GM19238 (cell line): ENCODE measurements around the gene IRS2.

Experiments
- DNase-seq: peaks from one replicate; pipeline ENCODE4 v3.0.0; 2011; ENCODE audit warnings: low spot score; ENCODE audit not compliant: insufficient read length

IRS2 gene

GRCh38 chr13:109756778-109757177 is 29.6 kb downstream of the IRS2 start:
- no peak for DNase-seq

DNA sequence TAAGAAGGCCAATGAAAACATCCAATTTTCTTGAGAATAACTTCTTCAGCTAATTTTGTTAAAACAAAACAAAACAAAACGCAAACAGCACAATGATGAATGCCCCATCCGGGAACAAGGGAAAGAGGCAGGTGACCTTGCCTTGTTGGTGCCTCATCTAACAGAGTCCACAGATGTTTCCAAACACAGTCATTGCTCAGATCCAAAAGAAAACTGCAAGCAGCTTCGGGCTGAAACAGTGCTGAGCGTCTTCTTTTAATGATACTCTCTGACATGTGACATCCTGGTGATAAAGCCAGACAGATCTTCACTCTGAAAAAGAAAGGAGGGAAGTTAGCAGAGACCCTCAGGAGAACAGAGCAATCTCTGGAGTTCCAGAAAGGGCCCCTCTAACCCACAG is 30.4 kb downstream of the IRS2 start:
- DNase-seq: no peak

DNA sequence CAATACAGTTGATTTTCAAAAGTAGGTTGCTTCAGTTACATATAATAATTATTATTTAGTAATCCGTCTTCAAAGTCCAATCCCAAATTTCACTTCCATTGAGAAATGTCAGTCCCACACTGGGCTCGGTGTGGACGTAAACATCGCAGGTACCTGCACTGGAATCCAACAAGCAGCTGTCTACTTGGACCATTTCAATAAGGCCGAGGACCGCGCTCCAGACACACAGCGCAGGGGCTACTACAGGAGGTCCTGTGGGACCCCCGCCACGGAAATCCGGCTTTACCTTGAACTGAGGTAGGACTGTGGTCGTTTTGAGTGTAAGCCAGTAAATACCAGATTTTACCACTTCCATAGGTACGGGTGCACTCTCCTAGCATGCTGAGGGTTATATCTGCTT is 30.8 kb downstream of the IRS2 start:
- no peak for DNase-seq

DNA sequence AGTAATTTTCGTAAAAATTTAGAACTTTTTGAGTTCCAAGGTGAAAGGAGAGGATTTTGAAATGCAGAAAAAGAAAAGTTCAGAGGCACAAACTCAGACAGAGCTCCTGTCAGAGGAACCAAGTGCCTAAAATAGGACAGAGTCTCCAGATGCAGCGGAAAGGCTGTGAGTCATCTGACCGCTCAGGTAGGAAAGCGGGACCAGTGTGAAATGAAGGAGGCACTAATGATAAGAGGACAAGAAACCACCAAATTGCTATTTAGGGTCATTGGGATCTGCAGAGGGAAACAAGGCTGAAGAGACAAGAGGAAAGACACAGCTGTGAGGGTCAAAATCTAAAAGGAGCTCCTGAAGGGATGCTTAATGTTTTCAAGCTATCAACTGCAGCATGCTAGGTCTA is 34.9 kb downstream of the IRS2 start:
- DNase-seq: no peak

DNA sequence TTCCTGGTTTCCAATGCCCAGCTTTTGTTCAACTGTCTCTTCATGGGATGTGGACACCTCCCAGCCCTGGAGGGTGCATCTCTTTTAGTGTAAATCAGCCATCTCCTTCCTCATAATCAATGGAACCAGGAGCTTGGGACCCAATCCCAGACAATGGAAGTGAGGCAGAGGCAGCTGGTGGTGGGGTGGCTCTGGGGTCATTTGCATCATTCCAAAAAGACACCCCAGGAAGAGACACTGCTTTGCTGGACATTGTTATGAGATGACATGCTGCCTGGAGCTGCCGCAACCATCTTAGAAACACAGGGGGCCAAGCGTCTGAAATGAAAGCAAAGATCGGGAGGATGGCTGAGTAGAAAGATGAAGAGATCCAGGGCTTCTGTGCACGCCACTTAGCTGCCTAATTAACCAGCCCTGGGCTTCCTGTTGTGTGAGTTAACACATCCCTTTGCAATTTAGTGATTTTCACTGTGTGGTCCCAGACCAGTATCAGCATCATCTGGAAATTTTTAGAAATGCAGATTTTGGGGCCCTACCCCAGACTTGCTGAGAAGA is 36.1 kb downstream of the IRS2 start:
- DNase-seq: no peak

GRCh38 chr13:109749365-109749764 is 37.0 kb downstream of the IRS2 start:
- DNase-seq: no peak

GRCh38 chr13:109748677-109749076 is 37.7 kb downstream of the IRS2 start:
- no peak for DNase-seq

GRCh38 chr13:109747524-109747923 is 38.9 kb downstream of the IRS2 start:
- DNase-seq: no peak

GRCh38 chr13:109746364-109746763 is 40.0 kb downstream of the IRS2 start:
- DNase-seq: no peak

DNA sequence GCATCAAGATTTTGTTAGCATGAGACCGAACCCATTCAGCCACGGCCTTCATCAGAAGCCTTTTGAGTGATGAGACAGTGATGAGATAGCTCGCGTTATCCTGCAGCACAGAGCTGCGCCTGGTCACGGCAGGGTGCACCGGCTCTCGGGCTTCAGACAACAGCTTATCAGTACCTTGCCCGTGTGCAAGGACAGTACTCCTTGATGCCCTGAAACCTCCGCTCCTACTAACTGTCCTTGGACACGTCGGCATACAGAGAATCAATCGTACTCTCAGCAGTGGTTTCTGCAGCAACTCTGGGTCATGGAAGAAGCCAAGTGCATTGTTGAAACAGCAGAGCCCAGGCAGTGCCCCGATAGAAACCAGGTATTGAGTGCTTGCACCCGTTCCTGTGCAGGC is 40.7 kb downstream of the IRS2 start:
- DNase-seq: no peak

- DNase-seq: no peak
Observed at GRCh38 chr13:109745060-109745459, 41.3 kb downstream of the IRS2 start.

DNA sequence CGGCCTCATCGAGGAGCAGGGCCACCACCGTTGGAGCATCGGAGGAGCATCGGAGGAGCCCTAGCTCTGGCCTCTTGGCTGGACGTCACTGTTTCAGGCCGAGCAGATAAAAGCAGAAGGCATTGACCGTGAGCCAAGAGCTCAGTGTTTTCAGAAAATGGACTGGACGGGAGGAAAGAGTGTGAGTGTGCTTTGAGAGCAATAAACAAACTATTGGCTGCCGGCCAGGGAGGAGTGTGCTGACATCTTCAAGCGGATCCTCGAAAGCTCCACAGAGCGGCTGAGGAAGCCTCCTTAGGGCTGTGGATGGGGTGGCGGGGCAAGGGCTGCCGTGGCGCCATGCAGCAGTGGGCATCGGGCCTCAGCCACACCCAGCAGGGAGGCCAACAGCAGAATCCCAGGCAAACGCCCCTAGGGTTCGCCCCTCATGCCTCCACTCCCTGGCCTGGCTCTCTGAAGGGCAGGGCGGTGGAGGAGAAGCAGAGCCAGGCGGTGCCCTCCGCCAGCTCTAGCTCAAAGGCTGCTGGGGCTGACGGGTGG is 41.8 kb downstream of the IRS2 start:
- no peak for DNase-seq

- DNase-seq: no peak
Observed at GRCh38 chr13:109743706-109744453, 42.5 kb downstream of the IRS2 start.

GRCh38 chr13:109741966-109742365 is 44.4 kb downstream of the IRS2 start:
- DNase-seq: no peak

DNA sequence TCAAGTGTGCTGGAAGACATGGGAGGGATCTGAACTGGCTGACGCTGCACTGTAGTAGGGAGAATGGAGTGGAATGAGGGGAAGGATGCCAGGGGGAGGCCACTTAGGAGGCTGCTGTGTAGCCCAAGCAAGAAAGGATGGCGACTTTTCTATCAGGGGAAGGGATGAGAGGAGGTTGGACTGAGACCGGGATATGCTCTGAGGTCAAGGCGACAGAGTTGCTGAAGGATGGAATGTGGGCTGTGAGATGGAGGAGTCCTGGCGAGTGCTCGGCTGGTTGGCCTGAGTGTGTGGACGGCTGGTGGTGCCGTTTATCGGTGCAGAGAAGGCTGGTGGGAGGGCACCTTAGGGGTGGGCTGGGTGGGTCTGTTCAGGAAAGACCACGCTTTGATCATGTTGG is 45.7 kb downstream of the IRS2 start:
- DNase-seq: no peak

DNA sequence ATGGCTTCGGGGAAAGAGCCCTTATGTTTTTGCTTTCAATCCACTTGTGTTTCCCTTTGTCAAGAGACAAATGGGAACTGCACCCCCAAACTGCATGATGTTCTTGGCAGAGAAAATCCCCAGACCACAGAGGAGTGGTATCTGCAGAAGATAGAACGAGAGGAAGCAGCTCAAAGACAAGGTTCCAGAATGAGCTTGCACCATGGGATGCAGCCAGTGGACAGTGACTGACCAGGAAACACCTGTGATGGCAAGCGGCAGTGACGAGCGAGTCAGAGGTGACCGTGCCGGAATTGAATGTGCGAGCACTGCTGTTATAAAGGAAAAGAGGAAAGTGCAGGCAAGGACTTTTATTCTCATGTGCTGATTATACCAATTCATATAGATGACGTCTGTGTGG is 46.3 kb downstream of the IRS2 start:
- DNase-seq: no peak

DNA sequence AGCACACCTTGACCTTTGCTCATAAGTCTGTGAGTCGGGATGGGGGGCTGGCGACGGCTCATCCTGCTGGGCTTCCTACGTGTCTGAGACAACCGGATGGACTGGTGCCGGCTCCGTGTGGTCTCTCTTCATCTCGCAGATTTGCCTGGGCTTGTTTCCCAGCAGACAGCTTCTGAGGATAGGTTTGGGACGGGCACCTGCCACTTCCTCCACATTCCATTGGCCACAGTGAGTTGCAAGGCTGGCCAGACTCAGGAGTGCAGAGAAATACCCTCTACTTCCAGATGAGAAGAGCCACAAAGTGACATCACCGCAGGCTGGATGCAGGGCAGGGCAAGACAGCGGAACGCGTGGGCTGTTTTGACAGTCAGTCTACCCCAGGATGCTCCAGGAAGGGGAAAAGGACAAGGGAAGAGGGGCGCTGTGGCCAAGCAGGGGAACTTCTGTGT is 48.1 kb downstream of the IRS2 start:
- DNase-seq: no peak

GRCh38 chr13:109737606-109738005 is 48.8 kb downstream of the IRS2 start:
- DNase-seq: no peak

- DNase-seq: no peak
Observed at GRCh38 chr13:109737046-109737573, 49.3 kb downstream of the IRS2 start.

GRCh38 chr13:109735436-109735966 is 50.9 kb downstream of the IRS2 start:
- DNase-seq: no peak

DNA sequence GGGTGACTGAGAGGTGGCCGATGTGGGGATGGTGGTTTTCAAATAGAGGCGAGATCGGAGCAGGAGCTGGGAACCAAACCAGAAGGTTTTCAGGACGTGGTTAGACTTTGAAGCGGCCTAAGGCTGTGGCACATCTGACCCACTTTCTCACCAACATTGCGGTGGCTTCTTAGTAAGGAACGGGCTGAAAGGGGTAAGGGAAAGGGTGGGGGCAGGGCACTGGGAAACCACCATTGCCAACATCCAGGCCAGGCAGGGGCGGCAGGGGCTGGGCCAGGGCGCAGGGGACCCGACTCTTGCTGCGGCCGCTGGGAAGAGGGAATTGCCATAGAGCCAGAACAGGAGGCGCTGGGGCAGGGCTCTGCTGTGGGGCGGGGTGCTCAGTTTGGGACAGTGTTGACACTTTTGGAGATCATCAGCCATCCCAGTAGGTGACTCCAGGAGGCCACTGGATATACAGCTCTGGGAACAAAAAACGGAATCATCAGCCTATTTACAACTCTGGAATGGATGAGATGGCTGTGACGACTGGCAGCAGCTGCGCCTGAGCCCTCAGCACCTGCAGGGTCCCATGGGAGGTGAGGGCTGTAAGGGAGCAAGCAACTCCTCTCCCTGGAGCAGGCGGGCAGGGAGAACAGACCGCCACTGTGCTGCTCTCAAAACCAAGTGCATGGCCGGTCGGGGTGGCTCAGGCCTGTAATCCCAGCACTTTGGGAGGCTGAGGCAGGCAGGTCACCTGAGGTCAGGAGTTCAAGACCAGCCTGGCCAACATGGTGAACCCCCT is 52.2 kb downstream of the IRS2 start:
- DNase-seq: no peak

DNA sequence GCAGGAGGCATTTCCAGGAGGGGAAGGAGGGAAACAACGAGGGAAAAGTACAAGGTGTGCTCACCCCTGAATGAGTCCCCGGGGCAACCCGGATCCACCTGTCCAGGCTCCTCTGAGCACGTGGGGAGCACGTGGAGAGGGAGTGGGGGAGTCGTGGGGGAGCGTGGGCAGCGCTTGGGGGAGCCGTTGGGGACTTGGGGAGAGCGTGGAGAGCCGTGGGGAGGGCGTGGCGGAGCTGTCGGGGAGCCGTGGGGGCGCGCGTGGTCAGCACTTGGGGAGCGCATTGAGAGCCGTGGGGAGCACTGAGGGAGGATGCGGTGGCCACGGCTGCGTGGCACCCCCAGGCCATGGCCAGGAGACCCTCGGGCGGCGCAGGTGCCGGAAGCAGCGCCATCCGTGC is 52.8 kb downstream of the IRS2 start:
- DNase-seq: no peak
